GM23338 (cell line): Measurements from ENCODE around the gene RBM19. TPM values are rescaled to one million over a fixed set of nuclear protein-coding genes. Genes with fewer than 3 reads are reported as not detected.

Source experiments
- ATAC-seq: fragments of 200-7000 bp; cut with Tn5 transposase; 3 replicates; pipeline ENCODE4 v1.9.1; 2020
- DNase-seq: peaks from one replicate; pipeline ENCODE4 v3.0.0-alpha.2; 2015; ENCODE audit warnings: low spot score
- H2AFZ ChIP-seq: fragments of 200-600 bp; sonication (generic); 2 replicates; pipeline ENCODE4 v1.8.0; 2016; ENCODE audit warnings: antibody characterized with exemption, mild to moderate bottlenecking, moderate library complexity
- H3F3A ChIP-seq: fragments of 200-600 bp; sonication (generic); replicated peaks from 2 replicates; pipeline ENCODE4 v1.8.0; 2017; ENCODE audit warnings: antibody characterized with exemption, mixed run types, low read depth
- H3K27ac ChIP-seq: fragments of 200-600 bp; sonication (generic); 2 replicates; pipeline ENCODE4 v1.6.1; 2016; ENCODE audit warnings: low read depth
- H3K27me3 ChIP-seq: fragments of 200-600 bp; sonication (generic); 2 replicates; pipeline ENCODE4 v1.8.0; 2016; ENCODE audit warnings: mild to moderate bottlenecking, mixed run types, moderate library complexity; ENCODE audit not compliant: insufficient read depth
- H3K36me3 ChIP-seq: fragments of 200-600 bp; sonication (generic); 2 replicates; pipeline ENCODE4 v1.8.0; 2016; ENCODE audit warnings: mild to moderate bottlenecking; ENCODE audit not compliant: insufficient read depth
- H3K4me1 ChIP-seq: fragments of 200-600 bp; sonication (generic); 2 replicates; pipeline ENCODE4 v1.8.0; 2016; ENCODE audit warnings: mild to moderate bottlenecking, moderate library complexity; ENCODE audit not compliant: insufficient read depth
- H3K4me2 ChIP-seq: fragments of 200-600 bp; sonication (generic); 2 replicates; pipeline ENCODE4 v1.7.1; 2017; ENCODE audit warnings: mixed run types
- H3K4me3 ChIP-seq: fragments of 200-600 bp; sonication (generic); 2 replicates; pipeline ENCODE4 v1.6.1; 2016; ENCODE audit warnings: mixed run types
- H3K79me2 ChIP-seq: fragments of 200-600 bp; sonication (generic); replicated peaks from 2 replicates; pipeline ENCODE4 v1.8.0; 2017; ENCODE audit warnings: mild to moderate bottlenecking; ENCODE audit not compliant: insufficient read depth
- H3K9me2 ChIP-seq: fragments of 200-600 bp; sonication (generic); 2 replicates; pipeline ENCODE4 v1.8.0; 2017; ENCODE audit not compliant: insufficient read depth
- H4K20me1 ChIP-seq: fragments of 200-600 bp; sonication (generic); replicated peaks from 2 replicates; pipeline ENCODE4 v1.8.0; 2017; ENCODE audit warnings: mild to moderate bottlenecking; ENCODE audit not compliant: insufficient read depth
- H3K27ac Mint-ChIP-seq: 2 replicates; pipeline ENCODE4 v1.8.0; 2020; ENCODE audit warnings: inconsistent platforms, mild to moderate bottlenecking, moderate library complexity, mixed read lengths
- H3K27me3 Mint-ChIP-seq: 3 replicates; pipeline ENCODE4 v1.8.0; 2022; ENCODE audit warnings: low read depth, mild to moderate bottlenecking, moderate library complexity, mixed read lengths, inconsistent platforms; ENCODE audit not compliant: insufficient read depth, poor library complexity
- H3K36me3 Mint-ChIP-seq: 3 replicates; pipeline ENCODE4 v1.8.0; 2021; ENCODE audit warnings: low read depth, mild to moderate bottlenecking, inconsistent platforms, moderate library complexity, mixed read lengths
- H3K4me1 Mint-ChIP-seq: 3 replicates; pipeline ENCODE4 v1.8.0; 2020; ENCODE audit warnings: mild to moderate bottlenecking, inconsistent platforms, mixed read lengths
- H3K4me3 Mint-ChIP-seq: 3 replicates; pipeline ENCODE4 v1.8.0; 2021; ENCODE audit warnings: moderate library complexity, mild to moderate bottlenecking, inconsistent platforms, mixed read lengths
- H3K9me3 Mint-ChIP-seq: 3 replicates; pipeline ENCODE4 v1.8.0; 2020; ENCODE audit warnings: moderate library complexity, mild to moderate bottlenecking, inconsistent platforms, mixed read lengths
- CREB1 ChIP-seq: fragments of 250-450 bp; sonication (Bioruptor Pico); IDR thresholded peaks from 2 replicates; pipeline ENCODE4 v1.5.0; 2020; ENCODE audit warnings: low read depth, mild to moderate bottlenecking, moderate library complexity
- EZH2 ChIP-seq: fragments of 200-600 bp; sonication (generic); IDR thresholded peaks from one replicate; pipeline ENCODE4 v1.8.0; 2017; ENCODE audit warnings: antibody characterized with exemption, mild to moderate bottlenecking, low read depth; ENCODE audit not compliant: unreplicated experiment
- EZH2phosphoT487 ChIP-seq: fragments of 200-600 bp; sonication (generic); IDR thresholded peaks from one replicate; pipeline ENCODE4 v1.8.1; 2018; ENCODE audit warnings: antibody characterized with exemption; ENCODE audit not compliant: unreplicated experiment
- NANOG ChIP-seq: IDR thresholded peaks from 2 replicates; pipeline ENCODE4 v1.6.1; 2016; ENCODE audit warnings: antibody characterized with exemption, borderline replicate concordance
- POLR2AphosphoS5 ChIP-seq: IDR thresholded peaks from 2 replicates; pipeline ENCODE4 v1.6.1; 2016; ENCODE audit warnings: antibody characterized with exemption, low read depth
- STAT1 ChIP-seq: IDR thresholded peaks from one replicate; pipeline ENCODE4 v1.6.1; 2016; ENCODE audit warnings: antibody characterized with exemption; ENCODE audit not compliant: unreplicated experiment
- ZNF114 ChIP-seq: fragments of 250-450 bp; sonication (Bioruptor Pico); IDR thresholded peaks from 2 replicates; pipeline ENCODE4 v1.5.0; 2020; ENCODE audit warnings: mild to moderate bottlenecking, moderate library complexity
- ZNF331 ChIP-seq: fragments of 250-450 bp; sonication (Bioruptor Pico); IDR thresholded peaks from 2 replicates; pipeline ENCODE4 v1.5.0; 2020; ENCODE audit warnings: low read depth, mild to moderate bottlenecking, moderate library complexity
- polyA plus RNA-seq: library from polyadenylated mRNA; unstranded; fragments of >200 nt; fragmentation: Nextera tagmentation; extraction: Ambion mirVana; gene quantifications from 2 replicates; pipeline ENCODE4 v1.2.1, GENCODE V29; 2016
- total RNA-seq: library from RNA; depleted of rRNA; stranded (reverse); fragments of >200 nt; shearing (Covaris generic); gene quantifications from 2 replicates; pipeline ENCODE4 v1.2.3, GENCODE V29; 2014
- TF ChIP-seq, protein P1 (sequence below): IDR thresholded peaks from 2 replicates; pipeline ENCODE4 v1.6.1; 2016; ENCODE audit warnings: antibody characterized with exemption
- TF ChIP-seq, protein P2 (sequence below): fragments of 250-450 bp; sonication (Bioruptor Pico); IDR thresholded peaks from 2 replicates; pipeline ENCODE4 v1.5.0; 2020; ENCODE audit warnings: mild to moderate bottlenecking, moderate library complexity
- TF ChIP-seq, protein P3 (sequence below): IDR thresholded peaks from one replicate; pipeline ENCODE4 v1.6.1; 2018; ENCODE audit warnings: antibody characterized with exemption; ENCODE audit not compliant: unreplicated experiment

RBM19 gene
- total and polyA plus RNA-seq, 2 experiments from 2014 or later = 43.4 to 56.7 TPM

DNA sequence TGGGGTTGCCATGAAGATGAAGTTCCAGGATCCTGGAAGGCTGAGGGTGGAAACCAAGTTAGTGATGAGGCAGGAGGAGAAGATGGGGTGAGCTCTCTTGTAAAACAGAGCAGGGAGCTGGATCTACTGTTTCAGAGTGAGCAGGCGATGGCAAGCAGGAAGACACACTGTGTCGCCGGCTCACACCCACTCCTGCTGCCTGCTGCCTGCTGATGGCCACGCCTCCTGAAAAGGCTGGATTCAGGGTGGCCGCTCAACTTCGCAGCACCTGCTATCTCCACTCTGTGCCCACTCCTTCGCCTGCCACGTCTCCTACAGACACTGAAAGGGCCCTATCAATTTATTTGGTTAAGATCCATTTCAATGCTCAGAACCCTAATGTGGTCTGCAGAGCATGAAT lies 96.1 kb downstream of the RBM19 start:
- peak; percentile 52 for ATAC-seq
- H3K27me3 ChIP-seq = no peaks in the 10 kb centered on the region
- H2AFZ ChIP-seq = no peak overlapping the region
- Mint-ChIP-seq H3K27me3 (peaks cover 1% of the 10 kb centered on the region), H3K4me1 (peaks cover 7% of the 10 kb centered on the region), H3K36me3 (peaks cover 28% of the 10 kb centered on the region), H3K4me3 (no peak overlapping the region), H3K9me3 (peaks cover 11% of the 10 kb centered on the region; the same call in 2 of the 3 replicates), H3K27ac (peak overlapping the region; percentile 60)
- no peaks in the 10 kb centered on the region for H3F3A ChIP-seq
- H3K4me1 ChIP-seq = no peaks in the 10 kb centered on the region
- TF ChIP-seq, protein P1, sequence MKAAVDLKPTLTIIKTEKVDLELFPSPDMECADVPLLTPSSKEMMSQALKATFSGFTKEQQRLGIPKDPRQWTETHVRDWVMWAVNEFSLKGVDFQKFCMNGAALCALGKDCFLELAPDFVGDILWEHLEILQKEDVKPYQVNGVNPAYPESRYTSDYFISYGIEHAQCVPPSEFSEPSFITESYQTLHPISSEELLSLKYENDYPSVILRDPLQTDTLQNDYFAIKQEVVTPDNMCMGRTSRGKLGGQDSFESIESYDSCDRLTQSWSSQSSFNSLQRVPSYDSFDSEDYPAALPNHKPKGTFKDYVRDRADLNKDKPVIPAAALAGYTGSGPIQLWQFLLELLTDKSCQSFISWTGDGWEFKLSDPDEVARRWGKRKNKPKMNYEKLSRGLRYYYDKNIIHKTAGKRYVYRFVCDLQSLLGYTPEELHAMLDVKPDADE = no peak
- TF ChIP-seq ZNF331 (CRISPR knock-in tag) (no peak), EZH2 (no peak), EZH2phosphoT487 (no peak), POLR2AphosphoS5 (no peak), ZNF114 (CRISPR knock-in tag) (no peak), STAT1 (no peak), CREB1 (CRISPR knock-in tag) (no peak), NANOG (no peak)
- TF ChIP-seq, protein P2, sequence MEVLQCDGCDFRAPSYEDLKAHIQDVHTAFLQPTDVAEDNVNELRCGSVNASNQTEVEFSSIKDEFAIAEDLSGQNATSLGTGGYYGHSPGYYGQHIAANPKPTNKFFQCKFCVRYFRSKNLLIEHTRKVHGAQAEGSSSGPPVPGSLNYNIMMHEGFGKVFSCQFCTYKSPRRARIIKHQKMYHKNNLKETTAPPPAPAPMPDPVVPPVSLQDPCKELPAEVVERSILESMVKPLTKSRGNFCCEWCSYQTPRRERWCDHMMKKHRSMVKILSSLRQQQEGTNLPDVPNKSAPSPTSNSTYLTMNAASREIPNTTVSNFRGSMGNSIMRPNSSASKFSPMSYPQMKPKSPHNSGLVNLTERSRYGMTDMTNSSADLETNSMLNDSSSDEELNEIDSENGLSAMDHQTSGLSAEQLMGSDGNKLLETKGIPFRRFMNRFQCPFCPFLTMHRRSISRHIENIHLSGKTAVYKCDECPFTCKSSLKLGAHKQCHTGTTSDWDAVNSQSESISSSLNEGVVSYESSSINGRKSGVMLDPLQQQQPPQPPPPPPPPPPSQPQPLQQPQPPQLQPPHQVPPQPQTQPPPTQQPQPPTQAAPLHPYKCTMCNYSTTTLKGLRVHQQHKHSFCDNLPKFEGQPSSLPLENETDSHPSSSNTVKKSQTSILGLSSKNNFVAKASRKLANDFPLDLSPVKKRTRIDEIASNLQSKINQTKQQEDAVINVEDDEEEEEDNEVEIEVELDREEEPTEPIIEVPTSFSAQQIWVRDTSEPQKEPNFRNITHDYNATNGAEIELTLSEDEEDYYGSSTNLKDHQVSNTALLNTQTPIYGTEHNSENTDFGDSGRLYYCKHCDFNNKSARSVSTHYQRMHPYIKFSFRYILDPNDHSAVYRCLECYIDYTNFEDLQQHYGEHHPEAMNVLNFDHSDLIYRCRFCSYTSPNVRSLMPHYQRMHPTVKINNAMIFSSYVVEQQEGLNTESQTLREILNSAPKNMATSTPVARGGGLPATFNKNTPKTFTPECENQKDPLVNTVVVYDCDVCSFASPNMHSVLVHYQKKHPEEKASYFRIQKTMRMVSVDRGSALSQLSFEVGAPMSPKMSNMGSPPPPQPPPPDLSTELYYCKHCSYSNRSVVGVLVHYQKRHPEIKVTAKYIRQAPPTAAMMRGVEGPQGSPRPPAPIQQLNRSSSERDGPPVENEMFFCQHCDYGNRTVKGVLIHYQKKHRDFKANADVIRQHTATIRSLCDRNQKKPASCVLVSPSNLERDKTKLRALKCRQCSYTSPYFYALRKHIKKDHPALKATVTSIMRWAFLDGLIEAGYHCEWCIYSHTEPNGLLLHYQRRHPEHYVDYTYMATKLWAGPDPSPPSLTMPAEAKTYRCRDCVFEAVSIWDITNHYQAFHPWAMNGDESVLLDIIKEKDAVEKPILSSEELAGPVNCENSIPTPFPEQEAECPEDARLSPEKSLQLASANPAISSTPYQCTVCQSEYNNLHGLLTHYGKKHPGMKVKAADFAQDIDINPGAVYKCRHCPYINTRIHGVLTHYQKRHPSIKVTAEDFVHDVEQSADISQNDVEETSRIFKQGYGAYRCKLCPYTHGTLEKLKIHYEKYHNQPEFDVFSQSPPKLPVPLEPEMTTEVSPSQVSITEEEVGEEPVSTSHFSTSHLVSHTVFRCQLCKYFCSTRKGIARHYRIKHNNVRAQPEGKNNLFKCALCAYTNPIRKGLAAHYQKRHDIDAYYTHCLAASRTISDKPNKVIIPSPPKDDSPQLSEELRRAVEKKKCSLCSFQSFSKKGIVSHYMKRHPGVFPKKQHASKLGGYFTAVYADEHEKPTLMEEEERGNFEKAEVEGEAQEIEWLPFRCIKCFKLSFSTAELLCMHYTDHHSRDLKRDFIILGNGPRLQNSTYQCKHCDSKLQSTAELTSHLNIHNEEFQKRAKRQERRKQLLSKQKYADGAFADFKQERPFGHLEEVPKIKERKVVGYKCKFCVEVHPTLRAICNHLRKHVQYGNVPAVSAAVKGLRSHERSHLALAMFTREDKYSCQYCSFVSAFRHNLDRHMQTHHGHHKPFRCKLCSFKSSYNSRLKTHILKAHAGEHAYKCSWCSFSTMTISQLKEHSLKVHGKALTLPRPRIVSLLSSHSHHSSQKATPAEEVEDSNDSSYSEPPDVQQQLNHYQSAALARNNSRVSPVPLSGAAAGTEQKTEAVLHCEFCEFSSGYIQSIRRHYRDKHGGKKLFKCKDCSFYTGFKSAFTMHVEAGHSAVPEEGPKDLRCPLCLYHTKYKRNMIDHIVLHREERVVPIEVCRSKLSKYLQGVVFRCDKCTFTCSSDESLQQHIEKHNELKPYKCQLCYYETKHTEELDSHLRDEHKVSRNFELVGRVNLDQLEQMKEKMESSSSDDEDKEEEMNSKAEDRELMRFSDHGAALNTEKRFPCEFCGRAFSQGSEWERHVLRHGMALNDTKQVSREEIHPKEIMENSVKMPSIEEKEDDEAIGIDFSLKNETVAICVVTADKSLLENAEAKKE (CRISPR knock-in tag) = no peak
- TF ChIP-seq, protein P3, sequence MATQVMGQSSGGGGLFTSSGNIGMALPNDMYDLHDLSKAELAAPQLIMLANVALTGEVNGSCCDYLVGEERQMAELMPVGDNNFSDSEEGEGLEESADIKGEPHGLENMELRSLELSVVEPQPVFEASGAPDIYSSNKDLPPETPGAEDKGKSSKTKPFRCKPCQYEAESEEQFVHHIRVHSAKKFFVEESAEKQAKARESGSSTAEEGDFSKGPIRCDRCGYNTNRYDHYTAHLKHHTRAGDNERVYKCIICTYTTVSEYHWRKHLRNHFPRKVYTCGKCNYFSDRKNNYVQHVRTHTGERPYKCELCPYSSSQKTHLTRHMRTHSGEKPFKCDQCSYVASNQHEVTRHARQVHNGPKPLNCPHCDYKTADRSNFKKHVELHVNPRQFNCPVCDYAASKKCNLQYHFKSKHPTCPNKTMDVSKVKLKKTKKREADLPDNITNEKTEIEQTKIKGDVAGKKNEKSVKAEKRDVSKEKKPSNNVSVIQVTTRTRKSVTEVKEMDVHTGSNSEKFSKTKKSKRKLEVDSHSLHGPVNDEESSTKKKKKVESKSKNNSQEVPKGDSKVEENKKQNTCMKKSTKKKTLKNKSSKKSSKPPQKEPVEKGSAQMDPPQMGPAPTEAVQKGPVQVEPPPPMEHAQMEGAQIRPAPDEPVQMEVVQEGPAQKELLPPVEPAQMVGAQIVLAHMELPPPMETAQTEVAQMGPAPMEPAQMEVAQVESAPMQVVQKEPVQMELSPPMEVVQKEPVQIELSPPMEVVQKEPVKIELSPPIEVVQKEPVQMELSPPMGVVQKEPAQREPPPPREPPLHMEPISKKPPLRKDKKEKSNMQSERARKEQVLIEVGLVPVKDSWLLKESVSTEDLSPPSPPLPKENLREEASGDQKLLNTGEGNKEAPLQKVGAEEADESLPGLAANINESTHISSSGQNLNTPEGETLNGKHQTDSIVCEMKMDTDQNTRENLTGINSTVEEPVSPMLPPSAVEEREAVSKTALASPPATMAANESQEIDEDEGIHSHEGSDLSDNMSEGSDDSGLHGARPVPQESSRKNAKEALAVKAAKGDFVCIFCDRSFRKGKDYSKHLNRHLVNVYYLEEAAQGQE = no peak
- no peaks in the 10 kb centered on the region; the same call in 1 of the 2 replicates for H3K36me3 ChIP-seq
- no peaks in the 10 kb centered on the region for H3K79me2 ChIP-seq
- no peak overlapping the region for H3K27ac ChIP-seq
- no peak overlapping the region for H3K4me2 ChIP-seq
- no peak overlapping the region for H3K4me3 ChIP-seq
- H4K20me1 ChIP-seq = no peaks in the 10 kb centered on the region
- no peaks in the 10 kb centered on the region for H3K9me2 ChIP-seq
- DNase-seq = no peak
